Ishikawa (cell line): Measurements from ENCODE around the gene TNS3.

Source experiments
- CEBPB ChIP-seq: IDR thresholded peaks from 2 replicates; pipeline ENCODE4 v1.6.1; 2012
- CREB1 ChIP-seq: IDR thresholded peaks from 2 replicates; pipeline ENCODE4 v1.6.1; 2012; ENCODE audit warnings: low read depth
- EGR1 ChIP-seq: IDR thresholded peaks from 2 replicates; pipeline ENCODE4 v1.6.1; 2012
- EP300 ChIP-seq: IDR thresholded peaks from 2 replicates; pipeline ENCODE4 v1.6.1; 2012; ENCODE audit warnings: borderline replicate concordance
- FOXM1 ChIP-seq: IDR thresholded peaks from 2 replicates; pipeline ENCODE4 v1.6.1; 2012; ENCODE audit warnings: low read depth, borderline replicate concordance
- MAX ChIP-seq: IDR thresholded peaks from 2 replicates; pipeline ENCODE4 v1.6.1; 2012
- NFIC ChIP-seq: IDR thresholded peaks from 2 replicates; pipeline ENCODE4 v1.6.1; 2012
- RAD21 ChIP-seq: IDR thresholded peaks from 2 replicates; pipeline ENCODE4 v1.6.1; 2012; ENCODE audit warnings: low read depth
- REST ChIP-seq: IDR thresholded peaks from 2 replicates; pipeline ENCODE4 v1.6.1; 2012; ENCODE audit warnings: low read depth, mild to moderate bottlenecking
- TAF1 ChIP-seq: IDR thresholded peaks from 2 replicates; pipeline ENCODE4 v1.6.1; 2012; ENCODE audit warnings: low read depth, mild to moderate bottlenecking
- TCF12 ChIP-seq: IDR thresholded peaks from 2 replicates; pipeline ENCODE4 v1.6.1; 2012; ENCODE audit warnings: low read depth
- TEAD4 ChIP-seq: IDR thresholded peaks from 2 replicates; pipeline ENCODE4 v1.6.1; 2012
- USF1 ChIP-seq: IDR thresholded peaks from 2 replicates; pipeline ENCODE4 v1.6.1; 2012
- YY1 ChIP-seq: IDR thresholded peaks from 2 replicates; pipeline ENCODE4 v1.6.1; 2012; ENCODE audit warnings: low read depth
- ZBTB7A ChIP-seq: IDR thresholded peaks from 2 replicates; pipeline ENCODE4 v1.6.1; 2012; ENCODE audit warnings: low read depth

The TNS3 gene

GRCh38 chr7:47501406-47501805 lies 80.5 kb downstream of the TNS3 start:
- no peak for TF ChIP-seq REST
- TF ChIP-seq TEAD4: no peak
- no peak for TF ChIP-seq FOXM1
- TF ChIP-seq EGR1: no peak
- TF ChIP-seq ZBTB7A: no peak
- TF ChIP-seq USF1: no peak
- no peak for TF ChIP-seq YY1
- no peak for TF ChIP-seq CEBPB
- TF ChIP-seq TCF12: no peak
- TF ChIP-seq NFIC: no peak
- TF ChIP-seq CREB1: no peak
- no peak for TF ChIP-seq RAD21
- no peak for TF ChIP-seq MAX

GRCh38 chr7:47500103-47500563 lies 81.8 kb downstream of the TNS3 start:
- TF ChIP-seq CEBPB (no peak), NFIC (no peak), USF1 (no peak), TAF1 (no peak), FOXM1 (no peak), CREB1 (no peak)

GRCh38 chr7:47498229-47499056 lies 83.5 kb downstream of the TNS3 start:
- TF ChIP-seq EP300: no peak
- TF ChIP-seq MAX: no peak
- no peak for TF ChIP-seq NFIC
- TF ChIP-seq TAF1: no peak
- no peak for TF ChIP-seq CEBPB
- TF ChIP-seq EGR1: no peak
- no peak for TF ChIP-seq USF1

GRCh38 chr7:47497367-47498096 lies 84.4 kb downstream of the TNS3 start:
- TF ChIP-seq RAD21: no peak
- no peak for TF ChIP-seq ZBTB7A
- TF ChIP-seq FOXM1: no peak
- no peak for TF ChIP-seq EGR1
- TF ChIP-seq NFIC: no peak
- no peak for TF ChIP-seq TCF12
- TF ChIP-seq EP300: no peak
- TF ChIP-seq TEAD4: no peak
- no peak for TF ChIP-seq USF1

- no peak for TF ChIP-seq TAF1
- no peak for TF ChIP-seq ZBTB7A
- TF ChIP-seq NFIC: no peak
- no peak for TF ChIP-seq EGR1
- TF ChIP-seq RAD21: no peak
- no peak for TF ChIP-seq MAX
- TF ChIP-seq USF1: no peak
- no peak for TF ChIP-seq YY1
- TF ChIP-seq CEBPB: no peak
- TF ChIP-seq FOXM1: no peak
- TF ChIP-seq TEAD4: no peak
- TF ChIP-seq CREB1: no peak
- TF ChIP-seq EP300: no peak
- no peak for TF ChIP-seq TCF12
- no peak for TF ChIP-seq REST
These were observed 85.2 kb downstream of the TNS3 start for GRCh38 chr7:47496666-47497065.
